Measurements from ENCODE around the gene BCL6B. TPM values are rescaled to one million over a fixed set of nuclear protein-coding genes. Genes with fewer than 3 reads are reported as not detected.

Gene BCL6B
- total RNA-seq, 1 experiment from 2014 or later, result 0.57 TPM

DNA sequence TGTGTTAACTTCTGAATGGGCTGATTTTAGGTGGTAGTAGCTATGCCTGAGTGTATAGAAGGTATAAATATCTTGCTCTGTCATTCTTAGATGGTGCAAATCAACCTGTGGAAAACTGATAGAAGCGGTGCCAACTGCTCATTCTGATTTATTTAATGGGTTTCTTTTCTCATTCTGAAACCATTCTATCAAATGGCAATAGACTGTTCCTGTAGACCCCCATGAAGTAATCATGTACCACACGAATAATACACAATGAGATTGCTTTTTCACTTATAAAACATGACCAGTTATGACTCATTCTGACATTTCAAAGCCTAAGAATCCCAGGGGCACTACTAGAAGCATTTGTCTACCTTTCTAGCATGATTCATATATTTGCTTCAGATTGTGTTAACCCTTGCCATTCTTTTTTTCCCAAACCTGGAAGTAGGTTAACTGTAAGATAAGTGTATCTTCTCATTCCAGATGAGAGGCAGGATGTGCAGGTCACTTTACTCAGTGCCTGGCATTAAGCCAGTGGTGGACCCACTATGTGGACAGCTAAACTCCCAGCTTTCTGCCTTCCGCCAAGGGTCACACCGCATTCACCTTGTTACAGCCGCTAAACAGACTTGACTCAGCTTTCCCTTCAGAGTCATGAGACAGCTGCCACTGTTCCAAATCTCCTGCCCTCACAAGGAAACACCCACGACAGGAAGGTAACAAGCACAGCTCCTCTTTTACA, 37.5 kb downstream of the BCL6B start (continued):
- TF ChIP-seq POLR2A (IDR thresholded peaks at IDR 0.05; ENCODE audit: borderline replicate concordance, extremely low read depth, insufficient read depth, insufficient read length), result no peak
- TF ChIP-seq EZH2 (IDR thresholded peaks at IDR 0.05), result no peak
- TF ChIP-seq, protein P1, sequence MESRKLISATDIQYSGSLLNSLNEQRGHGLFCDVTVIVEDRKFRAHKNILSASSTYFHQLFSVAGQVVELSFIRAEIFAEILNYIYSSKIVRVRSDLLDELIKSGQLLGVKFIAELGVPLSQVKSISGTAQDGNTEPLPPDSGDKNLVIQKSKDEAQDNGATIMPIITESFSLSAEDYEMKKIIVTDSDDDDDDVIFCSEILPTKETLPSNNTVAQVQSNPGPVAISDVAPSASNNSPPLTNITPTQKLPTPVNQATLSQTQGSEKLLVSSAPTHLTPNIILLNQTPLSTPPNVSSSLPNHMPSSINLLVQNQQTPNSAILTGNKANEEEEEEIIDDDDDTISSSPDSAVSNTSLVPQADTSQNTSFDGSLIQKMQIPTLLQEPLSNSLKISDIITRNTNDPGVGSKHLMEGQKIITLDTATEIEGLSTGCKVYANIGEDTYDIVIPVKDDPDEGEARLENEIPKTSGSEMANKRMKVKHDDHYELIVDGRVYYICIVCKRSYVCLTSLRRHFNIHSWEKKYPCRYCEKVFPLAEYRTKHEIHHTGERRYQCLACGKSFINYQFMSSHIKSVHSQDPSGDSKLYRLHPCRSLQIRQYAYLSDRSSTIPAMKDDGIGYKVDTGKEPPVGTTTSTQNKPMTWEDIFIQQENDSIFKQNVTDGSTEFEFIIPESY (IDR thresholded peaks at IDR 0.05; ENCODE audit: extremely low read depth, insufficient replicate concordance, low read length), result no peak
- TF ChIP-seq SRF (IDR thresholded peaks at IDR 0.05; ENCODE audit: low read depth), result no peak; the same call in 1 of the 2 replicates
- peak; percentile 88 for TF ChIP-seq CEBPB (IDR thresholded peaks at IDR 0.05; ENCODE audit: low read depth)
- TF ChIP-seq SP1 (IDR thresholded peaks at IDR 0.05; ENCODE audit: low read depth), result peak; percentile 93
- peak; percentile 84 for TF ChIP-seq CBX3 (IDR thresholded peaks at IDR 0.05; ENCODE audit: low read depth)
- TF ChIP-seq, protein P2, sequence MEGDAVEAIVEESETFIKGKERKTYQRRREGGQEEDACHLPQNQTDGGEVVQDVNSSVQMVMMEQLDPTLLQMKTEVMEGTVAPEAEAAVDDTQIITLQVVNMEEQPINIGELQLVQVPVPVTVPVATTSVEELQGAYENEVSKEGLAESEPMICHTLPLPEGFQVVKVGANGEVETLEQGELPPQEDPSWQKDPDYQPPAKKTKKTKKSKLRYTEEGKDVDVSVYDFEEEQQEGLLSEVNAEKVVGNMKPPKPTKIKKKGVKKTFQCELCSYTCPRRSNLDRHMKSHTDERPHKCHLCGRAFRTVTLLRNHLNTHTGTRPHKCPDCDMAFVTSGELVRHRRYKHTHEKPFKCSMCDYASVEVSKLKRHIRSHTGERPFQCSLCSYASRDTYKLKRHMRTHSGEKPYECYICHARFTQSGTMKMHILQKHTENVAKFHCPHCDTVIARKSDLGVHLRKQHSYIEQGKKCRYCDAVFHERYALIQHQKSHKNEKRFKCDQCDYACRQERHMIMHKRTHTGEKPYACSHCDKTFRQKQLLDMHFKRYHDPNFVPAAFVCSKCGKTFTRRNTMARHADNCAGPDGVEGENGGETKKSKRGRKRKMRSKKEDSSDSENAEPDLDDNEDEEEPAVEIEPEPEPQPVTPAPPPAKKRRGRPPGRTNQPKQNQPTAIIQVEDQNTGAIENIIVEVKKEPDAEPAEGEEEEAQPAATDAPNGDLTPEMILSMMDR (IDR thresholded peaks at IDR 0.05 in 2 of 3, conservative IDR thresholded peaks at IDR 0.05 in 1 of 3; ENCODE audit: borderline replicate concordance in 1 of 3, insufficient read depth in 1 of 3, low read depth in 2 of 3, low read length in 2 of 3), result no peak

DNA sequence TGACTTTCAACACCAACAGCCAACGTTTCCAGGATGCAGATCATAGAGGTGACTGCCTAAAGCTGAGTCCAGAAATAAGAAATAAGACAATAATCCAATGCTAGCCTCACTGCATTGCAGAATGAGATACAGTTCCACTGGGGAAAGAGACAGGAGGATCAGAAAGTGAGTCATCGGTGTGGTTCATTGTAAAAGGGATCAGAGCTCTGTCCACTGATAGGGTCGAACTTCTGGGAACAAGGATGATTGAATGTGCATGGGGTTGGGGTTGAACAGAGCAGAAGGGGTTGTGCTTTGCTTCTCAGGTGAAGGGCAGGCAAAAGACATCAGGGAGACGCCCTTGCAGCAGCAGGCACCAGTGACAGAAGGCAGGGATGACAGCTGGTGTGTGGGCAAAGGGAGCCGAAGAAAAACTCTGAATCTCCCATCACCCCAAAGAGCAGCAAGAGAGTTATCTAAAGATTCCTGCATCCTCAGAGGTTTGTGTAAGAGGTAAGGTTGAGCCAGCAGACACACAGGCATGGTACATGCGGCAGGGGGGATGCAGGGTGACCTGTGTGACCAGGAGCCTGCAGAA, 40.8 kb downstream of the BCL6B start:
- Histone ChIP-seq H3K79me2 (ENCODE audit: insufficient read depth, low read length) (no peaks in the 10 kb centered on the region), H3K27me3 (ENCODE audit: insufficient read depth, low read length) (peaks cover 4% of the 10 kb centered on the region; the same call in 1 of the 2 replicates), H4K20me1 (ENCODE audit: insufficient read depth) (no peaks in the 10 kb centered on the region), H2AFZ (ENCODE audit: low read depth, low read length, poor library complexity, severe bottlenecking) (no peak overlapping the region), H3K9ac (ENCODE audit: low read length) (no peak overlapping the region), H3K9me2 (ENCODE audit: insufficient read depth) (no peaks in the 10 kb centered on the region), H3K4me2 (ENCODE audit: low read length) (no peak overlapping the region; the same call in 1 of the 2 replicates), H3K36me3 (ENCODE audit: control insufficient read depth in 1 of 2, insufficient read depth in 2 of 2, low read length in 2 of 2) (no peaks in the 10 kb centered on the region), H3K4me3 (replicated peaks in 1 of 2; ENCODE audit: low read depth in 1 of 2, low read length in 2 of 2) (no peak overlapping the region), H3K4me1 (ENCODE audit: control insufficient read depth in 1 of 2, insufficient read depth in 2 of 2, low read length in 2 of 2) (peaks cover 16 to 32% of the 10 kb centered on the region in 2 experiments), H3K27ac (ENCODE audit: low read depth, low read length) (no peak overlapping the region), H3K9me3 (ENCODE audit: control insufficient read depth in 1 of 2, insufficient read depth in 1 of 2, low read depth in 1 of 2, low read length in 2 of 2) (no peaks in the 10 kb centered on the region)
- ATAC-seq, result no peak
- intact Hi-C loops (cut with micrococcal nuclease), result no loop called here
- RAD21 ChIA-PET (ENCODE audit: low non-redundant PET in 1 of 2, low total read pairs in 2 of 2, uncharacterized antibody in 2 of 2, unreplicated experiment in 2 of 2), result no interaction called here
- no peak for DNase-seq (ENCODE audit: low read depth, low spot score)
- POLR2A ChIA-PET, result no interaction called here
- BruUV-seq (replicated peaks), result no TSS peak
- CTCF ChIA-PET, result no interaction called here
- no peak for TF ChIP-seq EZH2phosphoT487 (IDR thresholded peaks at IDR 0.05; ENCODE audit: borderline replicate concordance)
- TF ChIP-seq ZFX (IDR thresholded peaks at IDR 0.05), result no peak
- no peak for TF ChIP-seq TCF7L2 (IDR thresholded peaks at IDR 0.05; ENCODE audit: borderline replicate concordance, extremely low read depth, insufficient read depth, insufficient read length)
- TF ChIP-seq SRF (IDR thresholded peaks at IDR 0.05; ENCODE audit: low read depth), result no peak
- TF ChIP-seq, protein P2 (IDR thresholded peaks at IDR 0.05 in 2 of 3, conservative IDR thresholded peaks at IDR 0.05 in 1 of 3; ENCODE audit: borderline replicate concordance in 1 of 3, insufficient read depth in 1 of 3, low read depth in 2 of 3, low read length in 2 of 3), result no peak
- TF ChIP-seq EGR1 (IDR thresholded peaks at IDR 0.05; ENCODE audit: low read depth), result no peak
- TF ChIP-seq POLR2A (IDR thresholded peaks at IDR 0.05; ENCODE audit: borderline replicate concordance, extremely low read depth, insufficient read depth, insufficient read length), result no peak
- TF ChIP-seq RAD21 (IDR thresholded peaks at IDR 0.05; ENCODE audit: low read depth), result no peak
- TF ChIP-seq SIN3A (IDR thresholded peaks at IDR 0.05; ENCODE audit: low read depth), result no peak
